T-helper 17 cell (primary cell): Measurements from ENCODE around the gene SIRT2. TPM values are rescaled to one million over a fixed set of nuclear protein-coding genes. Genes with fewer than 3 reads are reported as not detected.

Source experiments
- ATAC-seq: fragments of 150-1000 bp; cut with Tn5 transposase; 2 replicates; pipeline ENCODE4 v1.10.0; 2021; ENCODE audit warnings: mild to moderate bottlenecking, moderate library complexity
- DNase-seq, 3 donors: peaks; one replicate each; pipeline versions ENCODE4 v3.0.0 to v3.0.0-alpha.2; 2020 to 2021
- H3K9me3 ChIP-seq: one replicate; pipeline ENCODE4 v1.7.0; 2013; ENCODE audit warnings: low read length, mild to moderate bottlenecking; ENCODE audit not compliant: control insufficient read depth, poor library complexity, severe bottlenecking
- H3K27ac Mint-ChIP-seq: one replicate; pipeline ENCODE4 v1.8.0; 2022; ENCODE audit warnings: mild to moderate bottlenecking, moderate library complexity, mixed read lengths
- H3K27me3 Mint-ChIP-seq: one replicate; pipeline ENCODE4 v1.8.0; 2022; ENCODE audit warnings: mixed read lengths
- H3K36me3 Mint-ChIP-seq: one replicate; pipeline ENCODE4 v1.8.0; 2022; ENCODE audit warnings: low read depth, mixed read lengths
- H3K4me1 Mint-ChIP-seq: one replicate; pipeline ENCODE4 v1.8.0; 2022; ENCODE audit warnings: mild to moderate bottlenecking, mixed read lengths
- H3K4me3 Mint-ChIP-seq: one replicate; pipeline ENCODE4 v1.8.0; 2022; ENCODE audit warnings: mild to moderate bottlenecking, moderate library complexity, mixed read lengths
- total RNA-seq, 4 donors: library from RNA in 2 of 4; stranded (reverse) in 2 of 4; gene quantifications; one replicate each; pipeline ENCODE4 v1.2.3 and lab custom pipeline; 2022 to 2026

The SIRT2 gene
- total RNA-seq, 2 donors from 2014 or later = 68.7 to 68.9 TPM

DNA sequence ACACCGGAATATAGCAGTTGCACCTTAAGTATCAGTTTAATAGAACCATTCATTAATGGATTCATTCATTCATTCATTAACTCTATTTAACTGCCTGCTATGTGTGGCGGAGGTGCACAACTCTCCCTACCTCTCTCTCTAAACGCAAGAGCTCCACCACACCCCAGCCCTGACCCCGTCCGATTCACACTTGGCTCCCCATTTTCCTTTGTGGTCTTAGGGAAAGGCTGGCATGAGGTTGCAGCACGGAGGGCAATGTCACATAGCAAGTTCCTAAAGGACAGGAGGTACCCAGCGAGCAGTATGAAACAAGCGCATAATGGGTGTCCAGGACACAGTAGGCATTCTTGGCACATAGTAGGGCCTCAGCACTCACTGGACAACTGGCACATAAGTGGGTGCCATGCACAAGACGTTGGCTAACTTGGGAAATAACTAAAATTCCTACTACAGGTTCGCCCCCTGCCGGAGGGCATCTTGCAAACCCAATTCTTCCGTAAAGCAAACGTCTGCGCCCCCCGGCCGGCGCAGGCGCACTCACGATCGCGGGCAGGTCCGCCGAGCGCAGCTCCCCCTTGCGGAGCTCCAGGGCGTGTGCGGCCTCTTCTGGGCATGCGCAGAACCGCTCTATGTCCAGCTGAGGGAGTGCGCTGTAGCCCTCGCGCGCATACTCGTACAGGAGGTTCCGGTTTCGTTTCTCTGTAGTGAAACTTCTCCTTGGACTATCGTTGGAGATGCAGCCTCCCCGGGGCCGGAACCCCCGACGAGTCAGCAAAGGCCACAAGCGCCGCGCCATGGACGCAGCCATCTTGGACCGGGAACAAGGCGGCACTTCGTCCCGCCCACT, 30.7 kb upstream of the SIRT2 start, which contains the start of gene SARS2:
Gene SARS2 (minus strand): TSS at position 835 of the 847 bp plus-strand sequence. CDS start 27 bp downstream, at position 808.
- H3K9me3 ChIP-seq = no peaks in the 10 kb centered on the region
- DNase-seq = peak; percentile 90 to 91 (median 91)
- peaks cover 21% of the 10 kb centered on the region for H3K4me1 Mint-ChIP-seq
- peak; percentile 74 for ATAC-seq
- H3K36me3 Mint-ChIP-seq = peaks cover 3% of the 10 kb centered on the region
- H3K27ac Mint-ChIP-seq = peak within 1 kb of the TSS; percentile 99
- H3K4me3 Mint-ChIP-seq = peak within 1 kb of the TSS; percentile 97
- no peaks in the 10 kb centered on the region for H3K27me3 Mint-ChIP-seq

DNA sequence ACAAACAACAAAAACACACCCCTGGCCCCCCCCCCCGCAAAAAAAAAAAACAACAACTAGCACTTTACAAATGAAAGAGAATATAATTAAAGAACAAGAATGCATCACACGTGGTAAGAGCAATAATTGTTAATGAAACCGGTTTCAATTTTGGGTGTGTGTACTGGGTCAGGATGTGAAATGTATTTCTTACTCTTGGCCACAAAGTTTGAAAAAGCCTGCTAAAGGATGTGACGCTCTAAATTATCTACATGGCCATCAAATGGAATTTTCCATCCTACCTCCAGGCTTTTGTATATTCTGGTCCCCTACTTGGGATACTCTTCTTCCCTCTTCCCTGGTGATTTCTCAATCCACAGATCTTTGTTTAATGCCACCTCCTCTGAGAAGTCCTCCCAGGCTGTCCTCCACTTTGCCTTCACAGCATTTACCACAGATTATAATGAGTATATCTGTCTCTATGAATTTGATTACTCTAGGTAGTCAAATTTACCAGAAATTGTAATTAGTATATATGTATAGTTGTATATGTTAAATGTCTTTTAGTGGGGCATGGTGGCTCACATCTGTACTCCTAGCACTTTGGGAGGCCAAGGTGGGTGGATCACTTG, 29.1 kb upstream of the SIRT2 start:
- H3K4me1 Mint-ChIP-seq = peaks cover 20% of the 10 kb centered on the region
- no peak for DNase-seq
- peak overlapping the region; percentile 32 for H3K4me3 Mint-ChIP-seq
- peak overlapping the region; percentile 80 for H3K27ac Mint-ChIP-seq
- H3K27me3 Mint-ChIP-seq = no peaks in the 10 kb centered on the region
- H3K9me3 ChIP-seq = no peaks in the 10 kb centered on the region
- H3K36me3 Mint-ChIP-seq = no peaks in the 10 kb centered on the region
- ATAC-seq = no peak

DNA sequence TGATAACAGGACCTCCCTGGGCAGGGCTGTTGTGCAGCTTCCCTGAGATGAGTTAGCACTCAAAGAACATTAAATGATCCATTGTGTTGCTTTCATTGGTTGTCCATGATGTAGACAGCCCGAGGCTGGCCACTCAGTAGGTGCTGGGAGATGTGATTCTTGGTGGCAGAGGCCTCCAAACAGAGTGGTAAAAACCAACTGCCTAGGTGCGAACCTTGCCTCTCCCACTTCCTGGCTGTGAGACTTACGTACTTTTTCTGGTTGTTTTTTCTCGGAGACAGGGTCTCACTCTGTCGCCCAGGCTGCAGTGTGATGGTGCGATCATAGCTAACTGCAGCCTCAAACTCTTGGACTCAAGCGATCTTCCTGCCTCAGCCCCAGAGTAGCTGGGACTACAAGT, 25.0 kb upstream of the SIRT2 start:
- ATAC-seq (no peak), DNase-seq (no peak)
- Mint-ChIP-seq H3K36me3 (no peaks in the 10 kb centered on the region), H3K4me1 (peaks cover 4% of the 10 kb centered on the region), H3K27me3 (no peaks in the 10 kb centered on the region), H3K4me3 (no peak overlapping the region), H3K27ac (no peak overlapping the region)
- no peaks in the 10 kb centered on the region for H3K9me3 ChIP-seq

DNA sequence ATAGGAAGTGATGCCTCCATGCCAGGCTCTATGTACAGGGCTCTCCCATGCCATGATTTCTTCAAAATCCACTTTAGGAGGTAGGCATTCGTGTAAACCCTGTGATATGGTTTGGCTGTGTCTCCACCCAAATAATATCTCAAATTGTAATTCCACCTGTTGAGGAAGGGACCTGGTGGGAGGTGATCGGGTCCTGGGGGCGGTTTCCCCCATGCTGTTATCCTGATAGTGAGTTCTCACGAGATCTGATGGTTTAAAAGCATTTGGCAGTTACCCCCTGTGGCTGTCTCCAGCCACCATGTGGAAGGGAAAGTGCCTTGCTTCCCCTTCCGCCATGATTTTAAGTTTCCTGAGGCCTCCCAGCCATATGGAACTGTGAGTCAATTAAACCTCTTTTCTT, 23.1 kb upstream of the SIRT2 start:
- H3K36me3 Mint-ChIP-seq = no peaks in the 10 kb centered on the region
- ATAC-seq = no peak
- H3K4me3 Mint-ChIP-seq = no peak overlapping the region
- no peaks in the 10 kb centered on the region for H3K27me3 Mint-ChIP-seq
- no peaks in the 10 kb centered on the region for H3K9me3 ChIP-seq
- H3K4me1 Mint-ChIP-seq = no peaks in the 10 kb centered on the region
- H3K27ac Mint-ChIP-seq = no peak overlapping the region
- no peak for DNase-seq

DNA sequence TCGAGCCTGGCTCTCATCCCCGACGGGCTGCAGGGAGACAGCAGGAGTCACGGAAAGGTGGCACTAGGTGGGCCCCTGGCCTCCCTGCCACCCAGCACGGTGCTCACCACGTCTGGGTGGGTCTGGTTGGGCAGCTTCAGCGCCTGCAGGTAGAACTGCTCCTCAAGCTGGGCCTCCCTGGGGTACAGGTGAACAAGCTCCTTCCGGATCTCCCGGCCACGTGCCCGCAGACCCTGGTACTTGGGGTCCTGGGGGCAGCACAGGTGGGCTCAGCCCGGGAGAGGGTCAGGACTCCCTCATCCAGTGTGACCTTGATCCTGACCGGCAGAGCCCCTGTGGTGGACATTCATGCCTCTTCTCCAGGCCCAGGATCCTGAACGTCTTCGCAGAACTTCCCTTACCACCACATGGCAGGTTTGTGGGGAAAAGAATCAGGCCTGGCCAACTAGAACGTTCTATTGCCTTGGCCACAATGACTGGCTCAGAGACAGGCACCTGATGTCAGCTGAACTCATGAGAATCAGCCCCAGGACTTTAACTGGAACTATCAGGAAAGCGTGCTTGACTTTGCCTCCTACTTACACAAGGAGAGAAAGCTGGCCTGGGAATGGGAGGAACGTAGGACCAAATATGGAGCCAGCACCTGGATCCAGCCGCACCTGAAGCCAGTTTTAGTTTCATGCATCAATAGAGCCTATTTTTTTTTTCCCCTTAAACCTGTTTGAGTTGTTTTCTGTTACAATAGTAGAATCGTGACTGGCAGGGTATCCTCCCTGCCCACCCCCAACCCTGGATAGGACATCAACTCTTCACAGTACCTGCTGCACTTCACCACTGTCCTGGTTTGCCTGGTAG, 22.2 kb upstream of the SIRT2 start:
- Mint-ChIP-seq H3K36me3 (no peaks in the 10 kb centered on the region), H3K27me3 (no peaks in the 10 kb centered on the region), H3K27ac (no peak overlapping the region), H3K4me1 (no peaks in the 10 kb centered on the region), H3K4me3 (no peak overlapping the region)
- no peak for ATAC-seq
- DNase-seq = no peak
- no peaks in the 10 kb centered on the region for H3K9me3 ChIP-seq

DNA sequence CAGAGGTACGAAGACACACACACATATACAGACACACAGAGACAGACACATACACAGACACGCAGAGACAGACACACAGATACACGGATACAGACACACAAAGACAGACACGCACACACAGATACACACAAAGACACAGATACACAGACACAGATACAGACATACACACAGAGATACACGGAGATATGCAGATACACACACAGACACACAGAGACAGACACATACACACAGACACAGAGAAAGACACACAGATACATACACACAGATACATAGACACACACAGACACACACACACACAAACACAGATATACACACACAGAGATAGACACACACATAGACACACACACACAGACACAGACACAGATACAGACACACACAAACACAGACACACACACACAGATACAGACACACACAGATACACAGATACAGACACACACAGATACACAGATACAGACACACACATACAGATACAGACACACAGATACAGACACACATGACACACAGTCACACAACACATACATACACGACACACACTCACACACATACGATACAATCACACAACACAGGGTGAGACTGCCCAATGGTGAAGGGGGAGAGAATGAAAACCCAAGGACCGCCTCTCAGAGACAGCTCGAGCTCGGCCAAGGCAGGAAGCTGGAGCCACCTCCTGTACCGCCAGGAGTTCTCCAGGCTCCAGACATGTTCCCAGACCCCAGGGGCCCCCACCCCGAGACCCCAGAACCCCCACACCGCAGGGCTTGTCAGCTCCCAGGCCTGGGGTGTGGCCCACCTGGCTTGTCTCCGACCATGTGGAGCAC, 21.4 kb upstream of the SIRT2 start:
- H3K27me3 Mint-ChIP-seq = no peaks in the 10 kb centered on the region
- no peaks in the 10 kb centered on the region for H3K4me1 Mint-ChIP-seq
- ATAC-seq (no peak), DNase-seq (no peak)
- H3K27ac Mint-ChIP-seq = no peak overlapping the region
- no peaks in the 10 kb centered on the region for H3K36me3 Mint-ChIP-seq
- no peaks in the 10 kb centered on the region for H3K9me3 ChIP-seq
- no peak overlapping the region for H3K4me3 Mint-ChIP-seq

DNA sequence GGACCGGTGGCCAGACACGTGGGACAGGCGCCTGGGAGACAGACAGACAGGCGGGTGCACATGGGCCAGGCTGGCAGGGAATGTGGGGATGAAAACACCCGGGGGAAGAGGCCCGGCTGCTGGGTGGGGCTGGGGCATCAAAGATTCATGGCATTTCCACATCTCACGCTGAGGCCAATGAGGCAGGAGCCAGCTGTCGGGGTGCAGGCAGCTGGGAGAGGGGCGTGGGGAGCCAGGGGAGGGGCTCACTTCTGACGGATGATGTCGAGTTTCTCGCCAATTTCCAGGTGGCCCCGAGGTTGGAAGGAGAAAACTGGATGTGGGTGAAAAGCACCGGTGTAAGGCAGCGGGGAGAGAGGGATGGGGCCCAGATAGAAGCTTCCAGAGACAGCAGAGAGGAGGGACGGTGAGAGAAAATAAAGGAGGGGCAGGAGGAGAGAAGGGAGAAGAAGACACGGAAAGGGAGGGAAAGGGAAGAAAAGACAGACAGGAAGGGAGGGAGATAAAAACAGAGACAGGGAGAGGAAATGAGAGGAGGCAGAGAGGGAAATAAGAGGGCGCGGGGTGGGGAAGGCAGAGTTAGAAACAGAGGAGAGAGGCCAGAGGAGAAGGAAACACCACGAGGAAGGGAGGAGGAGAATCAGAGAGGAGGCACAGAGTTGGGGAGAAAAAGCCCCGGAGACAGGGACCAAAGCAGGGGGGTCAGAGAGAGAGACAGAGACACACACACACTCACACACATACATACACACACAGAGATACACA, 20.6 kb upstream of the SIRT2 start:
- no peaks in the 10 kb centered on the region for H3K9me3 ChIP-seq
- DNase-seq = no peak
- Mint-ChIP-seq H3K27ac (peak overlapping the region; percentile 27), H3K4me3 (no peak overlapping the region), H3K4me1 (no peaks in the 10 kb centered on the region), H3K27me3 (no peaks in the 10 kb centered on the region), H3K36me3 (no peaks in the 10 kb centered on the region)
- ATAC-seq = no peak

DNA sequence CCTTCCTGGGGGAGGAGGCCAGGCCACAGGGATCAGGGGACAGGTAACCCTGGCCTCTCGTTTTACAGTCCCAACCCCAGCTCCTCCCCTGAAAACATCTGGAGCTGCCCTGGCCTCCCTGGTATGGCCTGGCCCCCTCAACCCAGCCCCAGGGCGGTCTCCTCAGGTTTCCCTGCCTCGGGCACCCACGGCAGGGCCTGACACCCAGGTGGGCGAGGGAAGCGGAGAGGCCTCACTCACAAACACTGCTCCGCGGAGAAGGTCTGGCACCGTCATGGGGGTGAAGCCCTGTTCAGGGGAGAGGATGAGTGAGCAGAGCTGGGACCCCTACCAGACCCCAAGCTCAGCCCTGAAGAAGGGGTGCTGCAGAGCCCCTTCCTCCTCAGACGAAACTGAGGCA, 19.1 kb upstream of the SIRT2 start:
- Mint-ChIP-seq H3K27ac (no peak overlapping the region), H3K36me3 (no peaks in the 10 kb centered on the region), H3K4me1 (peaks cover 2% of the 10 kb centered on the region), H3K4me3 (no peak overlapping the region), H3K27me3 (no peaks in the 10 kb centered on the region)
- H3K9me3 ChIP-seq = no peaks in the 10 kb centered on the region
- DNase-seq (no peak), ATAC-seq (no peak)

DNA sequence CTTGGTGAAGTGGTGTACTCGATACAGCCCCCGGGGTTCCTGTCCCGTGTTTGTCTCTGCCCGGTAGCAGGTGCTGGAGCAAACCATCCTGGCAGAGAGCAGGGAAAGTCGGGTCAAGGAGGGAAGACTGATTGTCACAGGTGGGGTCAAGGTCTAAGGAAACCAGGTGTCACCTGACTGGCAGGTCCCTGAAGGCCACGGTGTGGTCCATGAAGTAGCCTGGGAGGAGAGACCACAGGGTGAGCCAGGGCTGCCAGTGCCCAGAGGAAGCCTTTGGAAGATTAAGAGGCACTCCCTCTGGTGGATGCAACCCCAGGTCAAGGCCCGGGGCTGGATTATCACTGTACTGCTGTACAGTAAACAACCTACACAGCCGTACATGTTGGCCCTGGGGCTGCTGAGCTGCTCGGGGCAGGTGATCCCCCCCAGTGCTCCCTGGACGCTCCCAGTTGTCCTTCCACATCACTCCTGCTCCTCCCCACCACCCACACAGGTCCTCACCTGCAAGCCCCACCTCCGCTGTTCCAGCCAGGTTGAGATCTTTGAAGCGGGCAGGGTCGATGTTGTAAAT, 18.6 kb upstream of the SIRT2 start:
- ATAC-seq (no peak), DNase-seq (no peak)
- Mint-ChIP-seq H3K4me3 (no peak overlapping the region), H3K4me1 (peaks cover 2% of the 10 kb centered on the region), H3K36me3 (no peaks in the 10 kb centered on the region), H3K27ac (no peak overlapping the region), H3K27me3 (no peaks in the 10 kb centered on the region)
- H3K9me3 ChIP-seq = no peaks in the 10 kb centered on the region

DNA sequence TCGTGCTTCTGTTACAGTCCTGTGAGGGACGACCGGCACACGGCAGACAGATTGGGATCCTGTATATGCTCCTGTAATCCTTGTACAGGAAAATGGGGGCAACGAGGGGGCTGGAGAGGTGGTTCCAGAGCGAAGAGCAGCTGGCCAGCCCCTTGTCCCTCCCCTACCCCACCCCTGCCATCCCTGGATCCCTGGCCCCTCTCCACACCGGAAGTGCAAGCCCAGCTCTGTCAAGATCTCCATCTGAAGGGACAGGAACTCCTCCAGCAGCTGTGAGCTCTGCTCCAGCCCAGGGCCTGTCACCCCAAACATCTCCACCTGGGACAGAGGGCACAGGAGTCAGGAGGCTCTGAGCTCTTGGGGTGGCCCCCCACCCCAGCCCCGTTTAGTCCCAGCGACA, 18.1 kb upstream of the SIRT2 start:
- no peak for DNase-seq
- Mint-ChIP-seq H3K4me3 (no peak overlapping the region), H3K27ac (no peak overlapping the region), H3K4me1 (peaks cover 2% of the 10 kb centered on the region), H3K36me3 (no peaks in the 10 kb centered on the region), H3K27me3 (no peaks in the 10 kb centered on the region)
- H3K9me3 ChIP-seq = no peaks in the 10 kb centered on the region
- no peak for ATAC-seq

DNA sequence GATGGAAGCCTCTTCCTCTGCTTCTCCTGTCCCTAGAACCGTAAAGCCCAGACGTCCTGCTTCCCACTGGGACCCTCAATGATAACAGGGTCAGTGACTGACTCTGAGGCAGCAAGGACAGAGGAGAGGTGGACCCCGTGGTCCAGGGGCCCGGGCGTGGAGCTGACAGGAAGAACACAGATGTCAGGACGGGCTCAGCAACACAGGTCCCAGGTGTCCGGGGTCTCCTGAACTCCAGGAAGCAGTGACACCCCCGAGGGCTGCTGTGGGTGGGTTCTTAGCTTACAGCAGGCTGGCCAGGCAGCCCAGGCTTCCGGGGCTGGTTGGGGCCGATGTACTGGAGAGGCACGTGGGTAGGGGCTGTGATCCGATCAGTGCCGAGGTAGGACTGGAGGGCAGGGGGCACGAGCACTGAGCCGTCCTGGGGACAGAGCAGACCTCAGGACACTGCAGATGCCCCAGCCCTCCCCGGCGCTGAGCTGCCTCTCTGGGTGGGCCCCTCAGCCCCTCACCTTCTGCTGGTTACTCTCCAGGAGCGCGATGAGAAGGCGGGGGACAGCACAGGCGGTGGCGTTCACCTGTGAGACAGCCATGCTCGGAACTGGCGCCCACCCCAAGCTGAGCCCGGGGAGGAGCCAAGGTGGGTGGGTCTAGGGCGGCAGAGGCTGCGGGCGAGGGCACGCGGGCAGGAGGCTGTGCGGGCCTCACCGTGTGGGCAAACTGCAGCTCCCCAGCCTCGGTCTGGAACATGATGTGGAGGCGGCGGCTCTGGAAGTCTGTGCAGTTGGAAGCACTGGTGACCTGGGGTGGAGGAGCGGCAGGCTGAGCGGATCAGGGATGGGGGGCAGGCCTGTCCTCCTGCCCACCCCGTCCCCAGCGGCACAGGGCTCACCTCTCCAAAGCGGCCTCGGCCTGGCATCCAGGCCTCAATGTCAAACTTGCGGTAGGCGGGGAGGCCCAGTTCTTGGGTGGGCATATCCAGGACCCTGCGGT, 16.2 kb upstream of the SIRT2 start:
- Mint-ChIP-seq H3K4me1 (peaks cover 2% of the 10 kb centered on the region), H3K27me3 (no peaks in the 10 kb centered on the region), H3K4me3 (no peak overlapping the region), H3K36me3 (no peaks in the 10 kb centered on the region), H3K27ac (no peak overlapping the region)
- no peaks in the 10 kb centered on the region for H3K9me3 ChIP-seq
- no peak for DNase-seq
- no peak for ATAC-seq
